BLaER1 treated with 17β-estradiol and CSF1 and Interleukin-3, amounts not matched to agents 10 nM and 100 nM (cell line): ENCODE measurements around the gene SPN.
A peak's percentile ranks its signal among the peaks of the same experiment; 100 is the strongest.

Source experiments
- H3K27ac ChIP-seq, 11 experiments: shearing (Covaris generic); formaldehyde crosslinking; 2 replicates each; pipeline ENCODE4 v1.8.1; 2022
- H3K27me3 ChIP-seq, 11 experiments: shearing (Covaris generic); formaldehyde crosslinking; 2 replicates each; pipeline ENCODE4 v1.8.1; 2022
- H3K36me3 ChIP-seq, 11 experiments: shearing (Covaris generic); formaldehyde crosslinking; 2 replicates each; pipeline ENCODE4 v1.8.1; 2022
- H3K4me1 ChIP-seq, 10 experiments: shearing (Covaris generic); formaldehyde crosslinking; 2 replicates each; pipeline ENCODE4 v1.8.1; 2022
- H3K4me2 ChIP-seq, 11 experiments: shearing (Covaris generic); formaldehyde crosslinking; 2 replicates each; pipeline ENCODE4 v1.8.1; 2022
- H3K4me3 ChIP-seq, 10 experiments: shearing (Covaris generic); formaldehyde crosslinking; 2 replicates each; pipeline ENCODE4 v1.8.1; 2022
- H3K9ac ChIP-seq, 11 experiments: shearing (Covaris generic); formaldehyde crosslinking; 2 replicates each; pipeline ENCODE4 v1.8.1; 2022
- H3K9me3 ChIP-seq, 11 experiments: shearing (Covaris generic); formaldehyde crosslinking; replicated peaks in 1 of 11; 2 replicates each; pipeline ENCODE4 v1.8.1; 2022
- H4K20me1 ChIP-seq, 11 experiments: shearing (Covaris generic); formaldehyde crosslinking; 2 replicates each; pipeline ENCODE4 v1.8.1; 2022
- Cebpa-rat ChIP-seq, 11 experiments: shearing (Covaris generic); IDR thresholded peaks; 2 replicates each; pipeline ENCODE4 v1.8.1; 2022

The SPN gene

GRCh38 chr16:29667755-29668154, 4.7 kb downstream of the SPN start:
- peaks cover 51 to 94% (median 77%) of the 10 kb centered on the region in 10 experiments for H3K4me1 ChIP-seq
- H3K4me3 ChIP-seq: peak overlapping the region in 4 of 10 experiments; percentile 65 to 91 (median 87); a peak in 3 of 20 replicates
- H3K36me3 ChIP-seq: peaks cover 0 to 67% (median 34%) of the 10 kb centered on the region in 11 experiments; a peak in 20 of 22 replicates
- peak overlapping the region in 6 of 11 experiments; percentile 81 to 93 (median 86); a peak in 7 of 22 replicates for H3K9ac ChIP-seq
- no peaks in the 10 kb centered on the region for H3K27me3 ChIP-seq
- H3K27ac ChIP-seq: peak overlapping the region in 5 of 11 experiments; percentile 91 to 96 (median 92); a peak in 7 of 22 replicates
- peak overlapping the region; percentile 96 to 100 (median 99) for H3K4me2 ChIP-seq
- H4K20me1 ChIP-seq: peaks cover 25 to 92% (median 75%) of the 10 kb centered on the region in 11 experiments; a peak in 18 of 22 replicates
- H3K9me3 ChIP-seq: no peaks in the 10 kb centered on the region
- TF ChIP-seq Cebpa-rat (IDR thresholded peaks at IDR 0.05): no peak

GRCh38 chr16:29668267-29668666, 5.2 kb downstream of the SPN start:
- no peak overlapping the region for H3K4me3 ChIP-seq
- no peak for TF ChIP-seq Cebpa-rat (IDR thresholded peaks at IDR 0.05)
- H3K36me3 ChIP-seq: peaks cover 0 to 67% (median 34%) of the 10 kb centered on the region in 11 experiments; a peak in 20 of 22 replicates
- H4K20me1 ChIP-seq: peaks cover 25 to 96% (median 75%) of the 10 kb centered on the region in 11 experiments; a peak in 18 of 22 replicates
- H3K4me2 ChIP-seq: peak overlapping the region in 9 of 11 experiments; percentile 96 to 100 (median 99); a peak in 16 of 22 replicates
- H3K9me3 ChIP-seq: no peaks in the 10 kb centered on the region
- no peak overlapping the region for H3K9ac ChIP-seq
- no peak overlapping the region for H3K27ac ChIP-seq
- H3K4me1 ChIP-seq: peaks cover 53 to 94% (median 82%) of the 10 kb centered on the region in 10 experiments
- no peaks in the 10 kb centered on the region for H3K27me3 ChIP-seq

- peak overlapping the region in 8 of 11 experiments; percentile 51 to 73 (median 65); a peak in 15 of 22 replicates for H3K27ac ChIP-seq
- peaks cover 49 to 99% (median 93%) of the 10 kb centered on the region in 10 experiments for H3K4me1 ChIP-seq
- H3K36me3 ChIP-seq: peaks cover 0 to 36% (median 20%) of the 10 kb centered on the region in 11 experiments; a peak in 18 of 22 replicates
- peak overlapping the region; percentile 42 to 95 (median 66) for H3K4me2 ChIP-seq
- no peaks in the 10 kb centered on the region for H3K27me3 ChIP-seq
- H3K9ac ChIP-seq: peak overlapping the region in 7 of 11 experiments; percentile 39 to 66 (median 52); a peak in 8 of 22 replicates
- TF ChIP-seq Cebpa-rat (IDR thresholded peaks at IDR 0.05): no peak
- no peaks in the 10 kb centered on the region for H3K9me3 ChIP-seq
- H4K20me1 ChIP-seq: peaks cover 2 to 70% (median 28%) of the 10 kb centered on the region in 11 experiments; a peak in 18 of 22 replicates
- H3K4me3 ChIP-seq: no peak overlapping the region
Observed at GRCh38 chr16:29673501-29673900, 10.5 kb downstream of the SPN start.

- Histone ChIP-seq H3K27ac (peak overlapping the region in 9 of 11 experiments; percentile 10 to 73 (median 63); a peak in 16 of 22 replicates), H3K9me3 (no peaks in the 10 kb centered on the region), H3K27me3 (no peaks in the 10 kb centered on the region), H4K20me1 (peaks cover 0 to 63% (median 22%) of the 10 kb centered on the region in 11 experiments; a peak in 15 of 22 replicates), H3K4me2 (peak overlapping the region; percentile 42 to 95 (median 66)), H3K9ac (peak overlapping the region in 8 of 11 experiments; percentile 25 to 66 (median 49); a peak in 13 of 22 replicates), H3K36me3 (peaks cover 0 to 29% (median 14%) of the 10 kb centered on the region in 11 experiments; a peak in 17 of 22 replicates), H3K4me3 (no peak overlapping the region), H3K4me1 (peaks cover 56 to 100% (median 95%) of the 10 kb centered on the region in 10 experiments)
- no peak for TF ChIP-seq Cebpa-rat (IDR thresholded peaks at IDR 0.05)
Observed at GRCh38 chr16:29674188-29674587, 11.1 kb downstream of the SPN start.

GRCh38 chr16:29675811-29676643, 13.0 kb downstream of the SPN start:
- Histone ChIP-seq H3K27ac (peak overlapping the region in 6 of 11 experiments; percentile 17 to 88 (median 86); a peak in 8 of 22 replicates), H3K27me3 (no peaks in the 10 kb centered on the region), H3K9ac (peak overlapping the region in 4 of 11 experiments; percentile 3 to 64 (median 8); a peak in 4 of 22 replicates), H3K36me3 (peaks cover 0 to 17% (median 8%) of the 10 kb centered on the region in 11 experiments; a peak in 14 of 22 replicates), H3K4me1 (peaks cover 73 to 100% (median 98%) of the 10 kb centered on the region in 10 experiments), H3K9me3 (no peaks in the 10 kb centered on the region), H3K4me2 (peak overlapping the region; percentile 24 to 97 (median 82); a peak in 19 of 22 replicates), H3K4me3 (no peak overlapping the region), H4K20me1 (peaks cover 0 to 45% (median 11%) of the 10 kb centered on the region in 11 experiments; a peak in 14 of 22 replicates)
- no peak for TF ChIP-seq Cebpa-rat (IDR thresholded peaks at IDR 0.05)

- Histone ChIP-seq H3K9me3 (no peaks in the 10 kb centered on the region), H4K20me1 (peaks cover 0 to 33% (median 0%) of the 10 kb centered on the region in 11 experiments; a peak in 6 of 22 replicates), H3K27me3 (no peaks in the 10 kb centered on the region), H3K4me3 (no peak overlapping the region), H3K36me3 (peaks cover 0 to 6% (median 0%) of the 10 kb centered on the region in 11 experiments; a peak in 3 of 22 replicates), H3K27ac (peak overlapping the region in 9 of 11 experiments; percentile 0 to 93 (median 86); a peak in 14 of 22 replicates), H3K9ac (peak overlapping the region in 8 of 11 experiments; percentile 2 to 80 (median 40); a peak in 10 of 22 replicates), H3K4me2 (peak overlapping the region; percentile 78 to 97 (median 90)), H3K4me1 (peaks cover 74 to 100% (median 98%) of the 10 kb centered on the region in 10 experiments)
- no peak for TF ChIP-seq Cebpa-rat (IDR thresholded peaks at IDR 0.05)
Observed at GRCh38 chr16:29676989-29677785, 14.1 kb downstream of the SPN start.

- H4K20me1 ChIP-seq: peaks cover 0 to 24% (median 0%) of the 10 kb centered on the region in 11 experiments; a peak in 3 of 22 replicates
- no peak for TF ChIP-seq Cebpa-rat (IDR thresholded peaks at IDR 0.05)
- no peaks in the 10 kb centered on the region for H3K9me3 ChIP-seq
- peaks cover 69 to 97% (median 93%) of the 10 kb centered on the region in 10 experiments for H3K4me1 ChIP-seq
- H3K27me3 ChIP-seq: no peaks in the 10 kb centered on the region
- peak within 1 kb of the TSS; percentile 78 to 97 (median 90) for H3K4me2 ChIP-seq
- peaks cover 0 to 11% (median 4%) of the 10 kb centered on the region in 11 experiments; a peak in 8 of 22 replicates for H3K36me3 ChIP-seq
- peak within 1 kb of the TSS; percentile 64 to 86 (median 78) for H3K9ac ChIP-seq
- H3K4me3 ChIP-seq: peak within 1 kb of the TSS; percentile 46 to 70 (median 59)
- peak within 1 kb of the TSS; percentile 23 to 93 (median 85); a peak in 21 of 22 replicates for H3K27ac ChIP-seq
Observed at GRCh38 chr16:29678691-29679267, 15.7 kb downstream of the SPN start, which contains the start of gene QPRT. Gene QPRT, plus strand, starts transcription at chr16:29679180. Its CDS starts 18 bp downstream, at chr16:29679198.
